Effector memory CD8-positive, alpha-beta T cell (primary cell): ENCODE results near the gene TXNL4A.
"Not testable (repeated sequence)": the region's sequence is repeated elsewhere in the genome, so short reads cannot be mapped to it uniquely, and the experiment has no call there.

Experiments
- ATAC-seq: fragments of 150-1000 bp; cut with Tn5 transposase; replicated peaks from 2 replicates; pipeline ENCODE4 v1.10.0; 2021; ENCODE audit warnings: mild to moderate bottlenecking, moderate library complexity
- DNase-seq, 3 experiments: peaks; one replicate each; pipeline ENCODE4 v3.0.0; 2021
- H3K27ac Mint-ChIP-seq, 2 donors: one replicate each; pipeline ENCODE4 v1.8.0; 2022; ENCODE audit warnings: mild to moderate bottlenecking in 2 of 2, mixed read lengths in 2 of 2, moderate library complexity in 2 of 2
- H3K27me3 Mint-ChIP-seq, 2 donors: one replicate each; pipeline ENCODE4 v1.8.0; 2022; ENCODE audit warnings: mixed read lengths in 2 of 2
- H3K36me3 Mint-ChIP-seq: one replicate; pipeline ENCODE4 v1.8.0; 2022; ENCODE audit warnings: mild to moderate bottlenecking, moderate library complexity, mixed read lengths; ENCODE audit not compliant: insufficient read depth
- H3K4me1 Mint-ChIP-seq, 2 donors: one replicate each; pipeline ENCODE4 v1.8.0; 2022; ENCODE audit warnings: low read depth in 2 of 2, mixed read lengths in 2 of 2
- H3K4me3 Mint-ChIP-seq, 2 donors: one replicate each; pipeline ENCODE4 v1.8.0; 2022; ENCODE audit warnings: mild to moderate bottlenecking in 2 of 2, mixed read lengths in 2 of 2, moderate library complexity in 2 of 2
- H3K9me3 Mint-ChIP-seq, 2 donors: one replicate each; pipeline ENCODE4 v1.8.0; 2022; ENCODE audit warnings: mixed read lengths in 2 of 2
- total RNA-seq, 9 experiments: gene quantifications; one replicate each; lab custom pipeline; 2026; lab: John Stamatoyannopoulos, UW

The TXNL4A gene
- total RNA-seq, result 26.7 to 94.9 (median 60.1) reads per million in 9 experiments

DNA sequence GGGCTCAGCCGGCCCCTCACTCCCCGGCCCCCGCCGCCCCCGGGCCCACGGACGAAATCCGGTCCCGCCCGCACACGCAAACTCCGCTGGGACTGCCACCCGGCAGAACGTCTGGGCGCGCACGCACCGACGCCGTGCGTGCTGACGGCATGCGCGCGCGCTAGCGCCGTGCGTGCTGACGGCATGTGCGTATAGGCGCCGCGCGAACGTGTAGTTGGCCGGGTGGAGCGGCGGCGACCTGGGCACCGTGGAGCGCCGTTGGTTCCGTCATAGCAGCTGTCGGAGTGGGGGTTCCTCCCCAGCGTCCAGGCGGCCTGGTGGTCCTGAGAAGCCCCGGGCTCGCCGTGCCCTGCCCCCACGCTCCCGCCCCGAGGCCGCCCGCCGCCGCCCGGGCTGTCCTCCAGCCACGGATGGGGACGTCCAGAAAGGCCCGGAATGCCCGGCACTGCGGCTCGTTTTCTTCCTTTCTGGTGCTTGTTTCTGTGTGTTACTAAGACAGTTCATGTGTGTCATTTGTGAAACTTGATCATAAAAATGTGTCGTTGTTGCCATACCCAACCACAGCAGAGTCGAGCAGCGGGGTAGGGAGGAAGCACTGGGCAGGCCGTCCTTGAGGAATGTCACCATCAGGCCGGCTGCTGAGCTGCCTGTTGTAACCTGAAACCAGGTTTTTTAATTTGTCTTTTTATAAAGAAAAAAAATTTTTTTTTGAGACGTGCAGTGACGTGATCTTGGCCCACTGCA, at the start of gene TXNL4A:
TXNL4A (minus strand) TSS at position 113 of the 744 bp plus-strand sequence. CDS start 171 bp downstream, outside the sequence.
- Mint-ChIP-seq H3K36me3 (peaks cover 19% of the 10 kb centered on the region), H3K9me3 (no peaks in the 10 kb centered on the region), H3K27me3 (no peaks in the 10 kb centered on the region), H3K4me3 (peak within 1 kb of the TSS; percentile 86 to 89), H3K27ac (peak within 1 kb of the TSS; percentile 96), H3K4me1 (peaks cover 30 to 43% of the 10 kb centered on the region in 2 donors)
- ATAC-seq (peak; percentile 91), DNase-seq (peak; percentile 75 to 82 (median 81))

GRCh38 chr18:80037300-80037699, 48.9 kb upstream of the TXNL4A start:
- no peak for ATAC-seq
- no peak overlapping the region for H3K4me3 Mint-ChIP-seq
- H3K36me3 Mint-ChIP-seq, result peaks cover 38% of the 10 kb centered on the region
- H3K27me3 Mint-ChIP-seq, result no peaks in the 10 kb centered on the region
- no peak overlapping the region for H3K27ac Mint-ChIP-seq
- peaks cover 14 to 22% of the 10 kb centered on the region in 2 donors for H3K4me1 Mint-ChIP-seq
- DNase-seq, result no peak
- peaks cover 0 to 3% of the 10 kb centered on the region in 2 donors for H3K9me3 Mint-ChIP-seq

DNA sequence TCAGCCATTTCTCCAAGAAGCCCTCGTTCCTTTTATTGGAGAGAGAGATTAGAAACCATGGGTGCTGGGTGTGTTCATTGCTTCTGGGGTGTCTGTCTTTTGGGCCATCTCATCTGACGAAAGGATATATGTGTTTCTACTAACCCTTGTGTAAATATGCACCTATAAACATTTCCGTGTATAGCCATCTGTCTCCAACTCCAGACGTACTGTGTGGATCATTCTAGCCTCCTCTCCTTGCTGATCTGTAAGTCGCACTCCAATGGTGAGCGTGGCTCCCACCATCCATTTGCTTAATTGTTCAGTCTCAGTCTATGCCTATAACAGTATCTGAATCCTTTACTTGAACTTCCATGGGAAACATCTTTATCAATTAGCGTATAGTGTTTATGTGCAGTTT, 47.6 kb upstream of the TXNL4A start:
- no peak overlapping the region for H3K4me3 Mint-ChIP-seq
- H3K4me1 Mint-ChIP-seq, result peaks cover 14 to 22% of the 10 kb centered on the region in 2 donors
- no peak overlapping the region for H3K27ac Mint-ChIP-seq
- no peaks in the 10 kb centered on the region for H3K27me3 Mint-ChIP-seq
- DNase-seq, result no peak
- H3K36me3 Mint-ChIP-seq, result peaks cover 36% of the 10 kb centered on the region
- H3K9me3 Mint-ChIP-seq, result peaks cover 0 to 3% of the 10 kb centered on the region in 2 donors
- ATAC-seq, result no peak

DNA sequence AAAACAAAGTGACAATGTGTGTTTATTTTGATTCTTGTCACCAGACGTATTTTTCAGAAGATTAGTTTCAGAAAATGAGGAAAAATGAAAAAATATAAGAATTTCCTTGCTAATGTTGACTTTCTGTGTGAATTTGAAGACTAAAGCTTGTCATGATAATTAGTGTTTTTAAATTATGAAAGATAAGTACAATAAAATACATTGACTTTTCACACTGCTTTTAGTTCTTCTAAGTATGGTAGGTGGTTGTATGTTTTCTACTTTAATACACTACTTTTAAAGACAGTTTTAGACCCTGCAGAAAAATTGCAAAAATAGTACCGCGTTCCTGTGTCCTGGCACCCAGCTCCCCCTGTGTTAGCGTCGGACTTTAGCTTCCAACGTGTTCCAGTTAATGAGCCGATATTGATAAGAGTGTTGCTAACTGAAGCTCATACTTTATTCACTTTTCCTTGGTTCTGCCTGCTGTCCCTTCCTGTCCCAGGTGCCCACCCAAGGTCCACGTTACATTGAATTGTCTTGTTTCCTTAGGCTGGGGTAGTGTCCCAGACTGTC, 46.6 kb upstream of the TXNL4A start:
- DNase-seq (no peak), ATAC-seq (no peak)
- Mint-ChIP-seq H3K27ac (peak overlapping the region; percentile 95 to 96), H3K9me3 (peaks cover 1 to 3% of the 10 kb centered on the region in 2 donors), H3K36me3 (peaks cover 34% of the 10 kb centered on the region), H3K27me3 (no peaks in the 10 kb centered on the region), H3K4me1 (peaks cover 14 to 22% of the 10 kb centered on the region in 2 donors), H3K4me3 (peak overlapping the region; percentile 76 to 82)

GRCh38 chr18:80034068-80034851, 45.9 kb upstream of the TXNL4A start, which contains the start of gene RBFA:
TSS of gene RBFA (plus strand) at chr18:80034434. CDS start at chr18:80034496, 62 bp downstream.
- Mint-ChIP-seq H3K4me3 (peak within 1 kb of the TSS; percentile 76 to 82), H3K27me3 (no peaks in the 10 kb centered on the region), H3K9me3 (peaks cover 5 to 8% of the 10 kb centered on the region in 2 donors), H3K36me3 (peaks cover 33% of the 10 kb centered on the region), H3K4me1 (peaks cover 14 to 22% of the 10 kb centered on the region in 2 donors), H3K27ac (peak within 1 kb of the TSS; percentile 95 to 96)
- ATAC-seq (peak; percentile 69), DNase-seq (peak; percentile 98 to 99 (median 99))

DNA sequence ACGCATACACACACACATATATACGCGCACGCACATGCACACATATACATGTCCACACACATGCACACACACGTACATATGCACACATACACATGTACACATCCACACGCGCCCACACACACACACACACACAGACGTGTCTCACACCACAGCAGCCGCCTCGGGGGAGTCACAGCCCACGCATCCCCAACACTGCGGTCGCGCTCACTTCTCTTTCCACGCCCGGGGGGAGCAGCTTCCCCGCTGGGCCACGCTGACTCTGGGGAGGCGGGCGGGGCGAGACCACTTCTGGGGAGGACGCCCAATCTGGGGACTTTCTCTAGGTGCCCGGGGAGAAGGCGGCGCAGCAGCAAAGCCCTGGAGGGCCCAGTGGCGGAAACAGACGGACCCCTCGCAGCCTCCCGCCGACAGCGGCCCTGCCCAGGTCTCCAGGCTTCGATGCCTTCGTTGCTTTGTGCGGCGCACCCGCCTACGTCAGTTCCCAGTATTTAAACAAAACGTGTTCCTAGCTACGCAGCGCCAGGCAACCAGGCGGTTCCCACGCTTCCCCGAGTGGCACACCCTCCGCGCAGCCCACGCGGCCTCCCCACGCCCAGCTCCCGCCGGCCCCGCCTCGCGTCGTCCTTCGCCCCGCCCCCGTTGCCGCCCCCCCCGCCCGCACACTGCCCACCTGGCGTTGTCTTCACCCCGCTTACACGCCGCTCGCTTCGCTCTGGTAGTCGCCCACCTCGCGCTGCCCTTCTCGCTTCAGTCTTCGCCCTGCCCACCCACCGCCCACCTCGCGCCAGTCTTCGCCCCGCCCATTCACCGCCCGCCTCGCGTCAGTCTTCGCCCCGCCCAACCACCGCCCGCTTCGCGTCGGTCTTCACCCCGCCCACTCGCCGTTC, 45.1 kb upstream of the TXNL4A start:
- Mint-ChIP-seq H3K27me3 (no peaks in the 10 kb centered on the region), H3K4me3 (peak overlapping the region; percentile 76 to 82), H3K9me3 (peaks cover 5 to 8% of the 10 kb centered on the region in 2 donors), H3K27ac (peak overlapping the region; percentile 95 to 96), H3K36me3 (peaks cover 29% of the 10 kb centered on the region), H3K4me1 (peaks cover 14 to 22% of the 10 kb centered on the region in 2 donors)
- ATAC-seq, result peak; percentile 60
- peak; percentile 70 to 75 (median 73) for DNase-seq

GRCh38 chr18:80029690-80030089, 41.3 kb upstream of the TXNL4A start:
- ATAC-seq (no peak), DNase-seq (no peak)
- Mint-ChIP-seq H3K27ac (no peak overlapping the region), H3K9me3 (peaks cover 5 to 8% of the 10 kb centered on the region in 2 donors), H3K4me3 (no peak overlapping the region), H3K36me3 (peaks cover 15% of the 10 kb centered on the region), H3K4me1 (peaks cover 7 to 10% of the 10 kb centered on the region in 2 donors), H3K27me3 (no peaks in the 10 kb centered on the region)

DNA sequence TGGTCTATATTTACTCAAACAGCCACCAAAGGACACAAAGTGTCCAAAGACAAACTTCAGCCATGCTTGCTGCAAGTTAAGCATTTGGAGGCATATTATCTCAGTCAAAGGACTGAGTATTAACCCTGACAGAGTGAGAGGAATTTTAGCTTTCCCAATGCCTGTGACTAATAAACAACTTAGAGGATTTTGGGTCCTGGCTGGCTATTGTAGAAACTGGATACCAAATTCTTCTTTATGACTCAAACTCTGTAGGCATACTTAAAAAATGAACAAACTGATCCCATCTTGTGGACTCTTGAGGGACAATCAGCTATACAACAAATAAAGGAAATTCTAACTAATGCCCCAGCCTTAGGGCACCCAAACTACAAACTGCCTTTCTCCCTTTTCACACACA, 39.4 kb upstream of the TXNL4A start:
- not testable (repeated sequence) for H3K4me3 Mint-ChIP-seq, H3K36me3 Mint-ChIP-seq, DNase-seq, H3K27ac Mint-ChIP-seq, ATAC-seq, H3K4me1 Mint-ChIP-seq, H3K9me3 Mint-ChIP-seq, H3K27me3 Mint-ChIP-seq

DNA sequence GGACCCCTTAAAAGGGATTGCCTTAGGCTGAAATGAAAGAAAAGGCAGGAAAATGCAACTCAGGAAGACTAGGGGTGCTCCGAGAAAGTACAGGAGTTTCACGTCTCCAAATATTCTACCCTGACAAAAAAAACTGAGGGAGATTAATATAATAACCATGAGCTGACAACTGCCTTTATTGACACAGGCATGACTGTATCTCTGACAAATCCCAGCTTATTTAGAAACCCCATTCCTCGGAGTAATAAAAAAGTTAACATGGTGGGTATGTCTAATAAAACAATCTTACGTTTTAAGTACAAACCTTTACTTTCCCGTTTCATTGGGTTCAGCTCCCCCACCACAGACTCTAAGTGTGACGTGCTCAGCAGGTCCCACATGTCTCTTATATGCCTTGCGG, 38.0 kb upstream of the TXNL4A start:
- ATAC-seq, result no peak
- no peaks in the 10 kb centered on the region for H3K27me3 Mint-ChIP-seq
- no peak overlapping the region for H3K4me3 Mint-ChIP-seq
- no peak for DNase-seq
- no peaks in the 10 kb centered on the region for H3K36me3 Mint-ChIP-seq
- no peaks in the 10 kb centered on the region for H3K4me1 Mint-ChIP-seq
- H3K9me3 Mint-ChIP-seq, result peaks cover 2 to 8% of the 10 kb centered on the region in 2 donors
- H3K27ac Mint-ChIP-seq, result no peak overlapping the region

GRCh38 chr18:80023173-80023572, 34.8 kb upstream of the TXNL4A start:
- H3K9me3 Mint-ChIP-seq, result peaks cover 5 to 11% of the 10 kb centered on the region in 2 donors
- H3K27ac Mint-ChIP-seq, result no peak overlapping the region
- H3K36me3 Mint-ChIP-seq, result no peaks in the 10 kb centered on the region
- H3K4me3 Mint-ChIP-seq, result no peak overlapping the region
- H3K4me1 Mint-ChIP-seq, result no peaks in the 10 kb centered on the region
- DNase-seq, result no peak
- no peak for ATAC-seq
- no peaks in the 10 kb centered on the region for H3K27me3 Mint-ChIP-seq

GRCh38 chr18:80022613-80023012, 34.2 kb upstream of the TXNL4A start:
- Mint-ChIP-seq H3K4me3 (no peak overlapping the region), H3K4me1 (no peaks in the 10 kb centered on the region), H3K27ac (no peak overlapping the region), H3K36me3 (no peaks in the 10 kb centered on the region), H3K27me3 (no peaks in the 10 kb centered on the region), H3K9me3 (peaks cover 5 to 15% of the 10 kb centered on the region in 2 donors)
- DNase-seq, result peak in 1 of 3 experiments; percentile 9
- no peak for ATAC-seq

GRCh38 chr18:80012714-80013113, 24.4 kb upstream of the TXNL4A start:
- DNase-seq, result no peak
- Mint-ChIP-seq H3K9me3 (peaks cover 0 to 10% of the 10 kb centered on the region in 2 donors), H3K4me1 (no peaks in the 10 kb centered on the region), H3K27me3 (no peaks in the 10 kb centered on the region), H3K36me3 (no peaks in the 10 kb centered on the region), H3K4me3 (no peak overlapping the region), H3K27ac (no peak overlapping the region)
- no peak for ATAC-seq
